ENCODE data around the gene METTL22. TPM values are rescaled to one million over a fixed set of nuclear protein-coding genes. Genes with fewer than 3 reads are reported as not detected.

Gene METTL22
- total RNA-seq, 1 donor from 2014 or later, result 41.1 TPM

DNA sequence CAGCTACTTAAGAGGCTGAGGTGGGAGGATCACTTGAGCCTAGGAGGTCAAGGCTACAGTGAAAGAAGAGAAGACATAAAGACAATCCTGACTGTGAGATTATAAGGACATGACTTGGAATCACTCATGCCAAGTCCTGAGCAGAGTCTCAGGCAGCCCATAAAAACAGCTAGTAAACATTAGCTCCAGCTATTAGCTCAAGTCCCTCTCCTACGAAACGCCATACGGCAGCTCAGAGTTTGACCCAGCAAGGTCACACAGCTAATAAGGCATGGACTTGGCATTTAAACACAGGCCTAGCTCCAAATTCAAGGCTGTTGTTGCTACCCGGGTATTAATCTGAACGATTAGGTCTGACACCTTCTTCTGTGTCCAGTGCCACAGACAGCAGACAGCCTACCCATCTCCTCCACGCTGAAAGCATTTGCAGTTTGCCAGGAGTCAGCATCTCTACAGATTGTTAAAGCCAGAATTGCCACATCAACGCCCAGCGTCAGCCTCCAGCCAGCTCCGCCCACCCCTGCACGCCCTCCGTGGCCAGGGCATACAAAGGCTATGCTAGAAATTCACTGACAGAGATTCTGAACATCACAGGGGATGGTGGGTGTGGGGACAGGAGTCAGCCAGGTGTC, 21.2 kb upstream of the METTL22 start:
- H3K27me3 Mint-ChIP-seq (ENCODE audit: insufficient read depth, low read depth), result peaks cover 14% of the 10 kb centered on the region
- H3K4me1 Mint-ChIP-seq, result no peaks in the 10 kb centered on the region
- H3K4me2 ChIP-seq, result no peak overlapping the region
- no peaks in the 10 kb centered on the region for H3K36me3 ChIP-seq
- peaks cover 2% of the 10 kb centered on the region for H3K9me3 Mint-ChIP-seq
- no peaks in the 10 kb centered on the region for H3K79me2 ChIP-seq (ENCODE audit: low read depth)
- no peaks in the 10 kb centered on the region for H4K20me1 ChIP-seq (ENCODE audit: low read depth)
- no peak overlapping the region for H3K9ac ChIP-seq
- peaks cover 5% of the 10 kb centered on the region for H3K27me3 ChIP-seq
- no peaks in the 10 kb centered on the region for H3K36me3 Mint-ChIP-seq
- no peak for DNase-seq (ENCODE audit: low spot score)
- no peak overlapping the region for H2AFZ ChIP-seq (replicated peaks)
- H3K9me3 ChIP-seq (ENCODE audit: low read depth), result no peaks in the 10 kb centered on the region
- TF ChIP-seq EZH2 (IDR thresholded peaks at IDR 0.05) (no peak), EZH2phosphoT487 (IDR thresholded peaks at IDR 0.05) (no peak)
- TF ChIP-seq, protein P1, sequence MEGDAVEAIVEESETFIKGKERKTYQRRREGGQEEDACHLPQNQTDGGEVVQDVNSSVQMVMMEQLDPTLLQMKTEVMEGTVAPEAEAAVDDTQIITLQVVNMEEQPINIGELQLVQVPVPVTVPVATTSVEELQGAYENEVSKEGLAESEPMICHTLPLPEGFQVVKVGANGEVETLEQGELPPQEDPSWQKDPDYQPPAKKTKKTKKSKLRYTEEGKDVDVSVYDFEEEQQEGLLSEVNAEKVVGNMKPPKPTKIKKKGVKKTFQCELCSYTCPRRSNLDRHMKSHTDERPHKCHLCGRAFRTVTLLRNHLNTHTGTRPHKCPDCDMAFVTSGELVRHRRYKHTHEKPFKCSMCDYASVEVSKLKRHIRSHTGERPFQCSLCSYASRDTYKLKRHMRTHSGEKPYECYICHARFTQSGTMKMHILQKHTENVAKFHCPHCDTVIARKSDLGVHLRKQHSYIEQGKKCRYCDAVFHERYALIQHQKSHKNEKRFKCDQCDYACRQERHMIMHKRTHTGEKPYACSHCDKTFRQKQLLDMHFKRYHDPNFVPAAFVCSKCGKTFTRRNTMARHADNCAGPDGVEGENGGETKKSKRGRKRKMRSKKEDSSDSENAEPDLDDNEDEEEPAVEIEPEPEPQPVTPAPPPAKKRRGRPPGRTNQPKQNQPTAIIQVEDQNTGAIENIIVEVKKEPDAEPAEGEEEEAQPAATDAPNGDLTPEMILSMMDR (IDR thresholded peaks at IDR 0.05), result no peak
- no peak overlapping the region for H3K27ac ChIP-seq
- H3K4me1 ChIP-seq, result no peaks in the 10 kb centered on the region
- H3K4me3 ChIP-seq, result no peak overlapping the region
- no peak overlapping the region for H3K27ac Mint-ChIP-seq
- H3K4me3 Mint-ChIP-seq, result no peak overlapping the region
- no peaks in the 10 kb centered on the region for H3F3A ChIP-seq (ENCODE audit: low read depth)

DNA sequence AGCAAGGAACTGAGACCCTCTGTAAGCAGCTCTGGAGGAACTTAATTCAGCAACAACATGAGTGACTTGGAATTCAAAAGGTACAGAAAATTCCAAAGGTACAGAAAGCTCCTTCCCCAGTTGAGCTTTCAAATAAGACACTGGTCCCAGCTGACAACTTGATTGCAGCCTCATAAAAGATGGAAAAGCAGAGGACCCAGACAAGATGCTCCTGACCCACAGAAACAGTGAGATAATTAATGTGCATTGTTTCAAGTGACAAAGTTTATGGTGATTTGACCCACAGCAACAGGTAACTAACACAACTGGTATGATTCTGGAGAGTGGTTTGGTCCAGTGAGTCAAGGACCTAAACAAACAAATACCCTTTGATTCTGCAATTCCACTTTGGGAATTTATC, 15.9 kb upstream of the METTL22 start:
- no peak overlapping the region for H3K4me3 Mint-ChIP-seq
- no peaks in the 10 kb centered on the region for H3F3A ChIP-seq (ENCODE audit: low read depth)
- H3K27ac Mint-ChIP-seq, result no peak overlapping the region
- no peaks in the 10 kb centered on the region for H3K27me3 ChIP-seq
- H3K36me3 ChIP-seq, result no peaks in the 10 kb centered on the region
- no peak for DNase-seq (ENCODE audit: low spot score)
- no peaks in the 10 kb centered on the region for H3K4me1 Mint-ChIP-seq
- H3K4me2 ChIP-seq, result no peak overlapping the region
- no peaks in the 10 kb centered on the region for H3K9me3 ChIP-seq (ENCODE audit: low read depth)
- H3K4me3 ChIP-seq, result no peak overlapping the region
- peaks cover 2% of the 10 kb centered on the region for H3K9me3 Mint-ChIP-seq
- H3K4me1 ChIP-seq, result no peaks in the 10 kb centered on the region
- no peaks in the 10 kb centered on the region for H3K36me3 Mint-ChIP-seq
- H3K27me3 Mint-ChIP-seq (ENCODE audit: insufficient read depth, low read depth), result peaks cover 17% of the 10 kb centered on the region
- H3K9ac ChIP-seq, result no peak overlapping the region
- TF ChIP-seq EZH2 (IDR thresholded peaks at IDR 0.05), result no peak
- no peak for TF ChIP-seq EZH2phosphoT487 (IDR thresholded peaks at IDR 0.05)
- TF ChIP-seq, protein P1 (IDR thresholded peaks at IDR 0.05), result no peak
- no peak overlapping the region for H3K27ac ChIP-seq
- H4K20me1 ChIP-seq (ENCODE audit: low read depth), result no peaks in the 10 kb centered on the region
- H3K79me2 ChIP-seq (ENCODE audit: low read depth), result no peaks in the 10 kb centered on the region
- H2AFZ ChIP-seq (replicated peaks), result no peak overlapping the region

DNA sequence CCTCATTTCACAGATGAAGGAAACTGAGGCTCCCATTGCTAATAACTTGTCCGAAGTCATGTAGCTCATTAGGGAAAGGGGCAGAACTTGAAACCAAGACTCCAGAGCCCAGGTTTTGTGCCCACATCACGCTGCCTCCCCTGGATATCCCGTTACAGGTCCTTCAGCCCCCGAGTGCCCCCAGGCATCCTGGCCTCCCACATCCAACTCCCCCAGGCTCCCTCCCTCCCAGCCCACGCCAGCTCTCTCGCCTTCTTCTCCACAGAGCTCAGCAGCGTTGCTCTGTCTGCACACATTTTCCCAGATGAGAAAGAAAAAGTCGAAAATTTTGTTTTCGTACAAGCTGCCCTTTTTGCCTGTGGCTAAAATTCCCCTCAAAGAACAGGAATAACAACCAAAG, 14.3 kb upstream of the METTL22 start:
- TF ChIP-seq EZH2phosphoT487 (IDR thresholded peaks at IDR 0.05) (no peak), EZH2 (IDR thresholded peaks at IDR 0.05) (no peak)
- TF ChIP-seq, protein P1 (IDR thresholded peaks at IDR 0.05), result no peak
- H3K9me3 ChIP-seq (ENCODE audit: low read depth), result no peaks in the 10 kb centered on the region
- no peak for DNase-seq (ENCODE audit: low spot score)
- Mint-ChIP-seq H3K27ac (no peak overlapping the region), H3K4me1 (no peaks in the 10 kb centered on the region), H3K4me3 (no peak overlapping the region), H3K27me3 (ENCODE audit: insufficient read depth, low read depth) (peaks cover 11% of the 10 kb centered on the region), H3K9me3 (no peaks in the 10 kb centered on the region), H3K36me3 (no peaks in the 10 kb centered on the region)
- H2AFZ ChIP-seq (replicated peaks), result no peak overlapping the region
- no peaks in the 10 kb centered on the region for H3K4me1 ChIP-seq
- no peaks in the 10 kb centered on the region for H3F3A ChIP-seq (ENCODE audit: low read depth)
- no peaks in the 10 kb centered on the region for H4K20me1 ChIP-seq (ENCODE audit: low read depth)
- H3K9ac ChIP-seq, result no peak overlapping the region
- H3K4me3 ChIP-seq, result no peak overlapping the region
- no peaks in the 10 kb centered on the region for H3K79me2 ChIP-seq (ENCODE audit: low read depth)
- H3K27ac ChIP-seq, result no peak overlapping the region
- H3K36me3 ChIP-seq, result no peaks in the 10 kb centered on the region
- H3K27me3 ChIP-seq, result no peaks in the 10 kb centered on the region
- no peak overlapping the region for H3K4me2 ChIP-seq
